ENCODE measurements around the gene PEX11B. TPM values are rescaled to one million over a fixed set of nuclear protein-coding genes. Genes with fewer than 3 reads are reported as not detected.
A peak's percentile ranks its signal among the peaks of the same experiment; 100 is the strongest.

Gene PEX11B
- total RNA-seq, 1 experiment from 2014 or later: 16.1 TPM

DNA sequence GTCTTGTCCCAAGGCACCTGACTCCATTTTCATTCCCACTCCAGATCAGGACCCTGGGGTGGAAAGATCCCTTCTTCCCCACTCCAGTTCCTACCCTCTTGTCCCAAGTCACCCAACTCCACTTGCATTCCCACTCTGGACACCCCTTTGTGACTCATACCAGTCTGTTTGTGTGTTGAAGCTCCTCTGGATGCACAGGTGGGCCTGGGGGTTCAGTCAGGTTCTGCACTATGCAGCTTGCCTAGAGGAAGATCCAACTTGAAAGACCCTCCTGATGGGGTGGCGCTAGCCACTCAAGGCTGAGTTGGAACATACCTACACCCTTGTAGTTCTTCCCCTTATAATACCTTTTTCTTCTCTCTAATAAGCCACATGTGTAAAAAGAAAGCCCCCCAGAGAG is 23.0 kb downstream of the PEX11B start:
- Mint-ChIP-seq H3K27me3 (ENCODE audit: insufficient read depth, unreplicated experiment) (no peaks in the 10 kb centered on the region), H3K27ac (ENCODE audit: unreplicated experiment) (no peak overlapping the region), H3K9me3 (ENCODE audit: unreplicated experiment) (no peaks in the 10 kb centered on the region), H3K4me1 (ENCODE audit: low read depth, unreplicated experiment) (peaks cover 7% of the 10 kb centered on the region), H3K36me3 (ENCODE audit: insufficient read depth, unreplicated experiment) (no peaks in the 10 kb centered on the region), H3K4me3 (ENCODE audit: unreplicated experiment) (no peak overlapping the region)
- Histone ChIP-seq H3K4me3 (ENCODE audit: low read depth, low read length) (no peak overlapping the region), H3K27me3 (replicated peaks; ENCODE audit: control insufficient read depth, insufficient read depth, low read length) (no peaks in the 10 kb centered on the region), H3K4me1 (no peaks in the 10 kb centered on the region), H3K36me3 (ENCODE audit: control insufficient read depth, insufficient read depth, low read length) (no peaks in the 10 kb centered on the region), H3K9me3 (no peaks in the 10 kb centered on the region)
- POLR2A ChIA-PET: no interaction called here
- no TSS peak for BruUV-seq (replicated peaks)
- DNase-seq: no peak
- intact Hi-C loops (cut with micrococcal nuclease; ENCODE audit: unreplicated experiment): no loop called here
- TF ChIP-seq, protein P1, sequence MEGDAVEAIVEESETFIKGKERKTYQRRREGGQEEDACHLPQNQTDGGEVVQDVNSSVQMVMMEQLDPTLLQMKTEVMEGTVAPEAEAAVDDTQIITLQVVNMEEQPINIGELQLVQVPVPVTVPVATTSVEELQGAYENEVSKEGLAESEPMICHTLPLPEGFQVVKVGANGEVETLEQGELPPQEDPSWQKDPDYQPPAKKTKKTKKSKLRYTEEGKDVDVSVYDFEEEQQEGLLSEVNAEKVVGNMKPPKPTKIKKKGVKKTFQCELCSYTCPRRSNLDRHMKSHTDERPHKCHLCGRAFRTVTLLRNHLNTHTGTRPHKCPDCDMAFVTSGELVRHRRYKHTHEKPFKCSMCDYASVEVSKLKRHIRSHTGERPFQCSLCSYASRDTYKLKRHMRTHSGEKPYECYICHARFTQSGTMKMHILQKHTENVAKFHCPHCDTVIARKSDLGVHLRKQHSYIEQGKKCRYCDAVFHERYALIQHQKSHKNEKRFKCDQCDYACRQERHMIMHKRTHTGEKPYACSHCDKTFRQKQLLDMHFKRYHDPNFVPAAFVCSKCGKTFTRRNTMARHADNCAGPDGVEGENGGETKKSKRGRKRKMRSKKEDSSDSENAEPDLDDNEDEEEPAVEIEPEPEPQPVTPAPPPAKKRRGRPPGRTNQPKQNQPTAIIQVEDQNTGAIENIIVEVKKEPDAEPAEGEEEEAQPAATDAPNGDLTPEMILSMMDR (IDR thresholded peaks at IDR 0.05; ENCODE audit: insufficient read depth in 1 of 2, low read depth in 1 of 2, low read length in 1 of 2, severe bottlenecking in 1 of 2, unreplicated experiment in 1 of 2): no peak
- CTCF ChIA-PET: interaction anchor here (0.6 kb wide), 1 partner anchor 9 kb away, joined by 3 read pairs; no protein-coding TSS in a partner anchor

- Mint-ChIP-seq H3K4me1 (ENCODE audit: low read depth, unreplicated experiment) (peaks cover 7% of the 10 kb centered on the region), H3K27ac (ENCODE audit: unreplicated experiment) (no peak overlapping the region), H3K36me3 (ENCODE audit: insufficient read depth, unreplicated experiment) (no peaks in the 10 kb centered on the region), H3K4me3 (ENCODE audit: unreplicated experiment) (no peak overlapping the region), H3K27me3 (ENCODE audit: insufficient read depth, unreplicated experiment) (no peaks in the 10 kb centered on the region), H3K9me3 (ENCODE audit: unreplicated experiment) (no peaks in the 10 kb centered on the region)
- ChIA-PET POLR2A (no interaction called here), CTCF (interaction anchor here (1.8 to 2.2 kb wide), 3 partner anchors 34 to 84 kb away, joined by 7 to 32 read pairs (median 9); partner anchors contain the start of genes PIAS3 and RBM8A)
- TF ChIP-seq, protein P1 (IDR thresholded peaks at IDR 0.05; ENCODE audit: insufficient read depth in 1 of 2, low read depth in 1 of 2, low read length in 1 of 2, severe bottlenecking in 1 of 2, unreplicated experiment in 1 of 2): no peak
- Histone ChIP-seq H3K36me3 (ENCODE audit: control insufficient read depth, insufficient read depth, low read length) (no peaks in the 10 kb centered on the region), H3K9me3 (no peaks in the 10 kb centered on the region), H3K4me3 (ENCODE audit: low read depth, low read length) (no peak overlapping the region), H3K27me3 (replicated peaks; ENCODE audit: control insufficient read depth, insufficient read depth, low read length) (no peaks in the 10 kb centered on the region), H3K4me1 (no peaks in the 10 kb centered on the region)
- no peak for DNase-seq
- no TSS peak for BruUV-seq (replicated peaks)
- intact Hi-C loops (cut with micrococcal nuclease; ENCODE audit: unreplicated experiment): loop anchor here (2.0 to 5.0 kb wide), 3 partner anchors 34 to 144 kb away; partner anchors contain the start of gene RBM8A
Measured at GRCh38 chr1:145893306-145894055, 25.0 kb downstream of the PEX11B start.

DNA sequence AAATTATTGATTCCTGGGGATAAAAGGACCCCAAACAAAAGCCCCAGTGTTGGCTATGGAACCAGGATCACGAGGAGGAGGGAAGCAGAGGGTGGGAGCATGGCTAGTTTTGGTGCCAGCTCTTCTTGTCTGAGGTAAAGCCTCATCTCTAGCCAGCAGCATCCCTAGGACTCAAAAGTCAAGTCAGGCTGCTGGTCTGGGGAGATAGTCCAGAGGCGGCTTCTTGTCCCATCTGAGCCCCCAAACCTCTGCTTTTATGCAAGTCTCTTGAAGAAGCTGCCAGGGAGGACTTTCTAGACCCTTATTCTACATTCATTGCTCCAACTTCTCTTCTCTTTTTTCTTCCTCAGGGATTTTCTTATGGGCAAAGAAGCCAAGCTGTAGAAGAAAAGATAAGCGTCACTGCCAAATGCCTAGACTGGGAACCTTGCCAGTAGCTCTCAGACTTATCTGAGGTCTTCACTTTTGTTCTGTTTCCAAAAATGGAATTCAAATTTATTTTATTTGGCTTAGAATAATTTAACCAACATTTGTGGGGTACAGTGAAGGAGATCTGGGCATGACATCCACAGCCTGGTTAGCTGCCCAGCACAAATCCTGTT is 25.9 kb downstream of the PEX11B start:
- Histone ChIP-seq H3K4me1 (peaks cover 3% of the 10 kb centered on the region), H3K36me3 (ENCODE audit: control insufficient read depth, insufficient read depth, low read length) (no peaks in the 10 kb centered on the region), H3K27me3 (replicated peaks; ENCODE audit: control insufficient read depth, insufficient read depth, low read length) (no peaks in the 10 kb centered on the region), H3K4me3 (ENCODE audit: low read depth, low read length) (no peak overlapping the region), H3K9me3 (no peaks in the 10 kb centered on the region)
- CTCF ChIA-PET: interaction anchor here (0.9 to 2.3 kb wide), 18 partner anchors 9 to 143 kb away, joined by 3 to 32 read pairs (median 6); partner anchors contain the start of genes ANKRD34A, ITGA10, NUDT17 and PEX11B
- no peak for DNase-seq
- intact Hi-C loops (cut with micrococcal nuclease; ENCODE audit: unreplicated experiment): loop anchor here (1.0 to 5.0 kb wide), 8 partner anchors 12 to 145 kb away; partner anchors contain the start of genes ITGA10 and RBM8A
- POLR2A ChIA-PET: interaction anchor here (1.0 to 1.1 kb wide), 4 partner anchors 33 to 160 kb away, joined by 3 to 5 read pairs (median 4); partner anchors contain the start of genes ANKRD34A, POLR3GL and RBM8A
- TF ChIP-seq, protein P1 (IDR thresholded peaks at IDR 0.05; ENCODE audit: insufficient read depth in 1 of 2, low read depth in 1 of 2, low read length in 1 of 2, severe bottlenecking in 1 of 2, unreplicated experiment in 1 of 2): no peak
- Mint-ChIP-seq H3K36me3 (ENCODE audit: insufficient read depth, unreplicated experiment) (no peaks in the 10 kb centered on the region), H3K27me3 (ENCODE audit: insufficient read depth, unreplicated experiment) (no peaks in the 10 kb centered on the region), H3K4me3 (ENCODE audit: unreplicated experiment) (peak overlapping the region; percentile 66), H3K4me1 (ENCODE audit: low read depth, unreplicated experiment) (peaks cover 7% of the 10 kb centered on the region), H3K9me3 (ENCODE audit: unreplicated experiment) (no peaks in the 10 kb centered on the region), H3K27ac (ENCODE audit: unreplicated experiment) (peak overlapping the region; percentile 84)
- BruUV-seq (replicated peaks): TSS peak; percentile 59

Data from Caco-2 (cell line).